GM13976 (cell line): Measurements from ENCODE around the gene SMOC1.

ENCODE experiments used
- DNase-seq: peaks from one replicate; pipeline ENCODE4 v3.0.0; 2012; ENCODE audit warnings: low spot score
- in situ Hi-C: fragments of 300-500 bp; cut with MboI; formaldehyde crosslinking; loops from one replicate; pipeline ENCODE4 v1.12.0; 2022; ENCODE audit warnings: low sequenced_read_pairs, mixed read lengths, inconsistent platforms; ENCODE audit not compliant: unreplicated experiment
- TF ChIP-seq, protein P1 (sequence below): IDR thresholded peaks from 2 replicates; pipeline ENCODE4 v1.5.1; 2012; ENCODE audit warnings: borderline replicate concordance, mild to moderate bottlenecking; ENCODE audit not compliant: insufficient read depth; ENCODE audit errors: extremely low read depth, missing control alignments, control extremely low read depth

SMOC1 gene

DNA sequence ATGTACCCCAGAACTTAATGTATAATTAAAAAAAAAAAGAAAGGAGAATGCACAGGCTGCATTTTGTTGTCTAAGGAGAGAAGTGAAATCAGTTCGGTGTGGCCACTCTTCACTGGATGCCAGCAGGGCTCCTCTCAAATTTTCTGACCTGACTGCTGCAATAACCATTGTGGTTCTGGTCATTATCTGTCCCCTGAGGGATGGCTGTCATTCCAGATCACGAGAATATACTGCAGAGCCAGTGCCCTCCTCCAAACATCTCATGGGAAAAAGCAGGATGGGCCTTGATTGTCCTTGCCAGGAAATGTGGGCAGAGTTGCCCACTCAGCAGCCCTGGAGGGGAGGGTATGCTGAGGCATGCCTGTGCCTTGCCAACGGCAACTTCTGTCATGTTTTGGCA is 170.4 kb downstream of the SMOC1 start:
- TF ChIP-seq, protein P1, sequence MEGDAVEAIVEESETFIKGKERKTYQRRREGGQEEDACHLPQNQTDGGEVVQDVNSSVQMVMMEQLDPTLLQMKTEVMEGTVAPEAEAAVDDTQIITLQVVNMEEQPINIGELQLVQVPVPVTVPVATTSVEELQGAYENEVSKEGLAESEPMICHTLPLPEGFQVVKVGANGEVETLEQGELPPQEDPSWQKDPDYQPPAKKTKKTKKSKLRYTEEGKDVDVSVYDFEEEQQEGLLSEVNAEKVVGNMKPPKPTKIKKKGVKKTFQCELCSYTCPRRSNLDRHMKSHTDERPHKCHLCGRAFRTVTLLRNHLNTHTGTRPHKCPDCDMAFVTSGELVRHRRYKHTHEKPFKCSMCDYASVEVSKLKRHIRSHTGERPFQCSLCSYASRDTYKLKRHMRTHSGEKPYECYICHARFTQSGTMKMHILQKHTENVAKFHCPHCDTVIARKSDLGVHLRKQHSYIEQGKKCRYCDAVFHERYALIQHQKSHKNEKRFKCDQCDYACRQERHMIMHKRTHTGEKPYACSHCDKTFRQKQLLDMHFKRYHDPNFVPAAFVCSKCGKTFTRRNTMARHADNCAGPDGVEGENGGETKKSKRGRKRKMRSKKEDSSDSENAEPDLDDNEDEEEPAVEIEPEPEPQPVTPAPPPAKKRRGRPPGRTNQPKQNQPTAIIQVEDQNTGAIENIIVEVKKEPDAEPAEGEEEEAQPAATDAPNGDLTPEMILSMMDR: no peak

DNA sequence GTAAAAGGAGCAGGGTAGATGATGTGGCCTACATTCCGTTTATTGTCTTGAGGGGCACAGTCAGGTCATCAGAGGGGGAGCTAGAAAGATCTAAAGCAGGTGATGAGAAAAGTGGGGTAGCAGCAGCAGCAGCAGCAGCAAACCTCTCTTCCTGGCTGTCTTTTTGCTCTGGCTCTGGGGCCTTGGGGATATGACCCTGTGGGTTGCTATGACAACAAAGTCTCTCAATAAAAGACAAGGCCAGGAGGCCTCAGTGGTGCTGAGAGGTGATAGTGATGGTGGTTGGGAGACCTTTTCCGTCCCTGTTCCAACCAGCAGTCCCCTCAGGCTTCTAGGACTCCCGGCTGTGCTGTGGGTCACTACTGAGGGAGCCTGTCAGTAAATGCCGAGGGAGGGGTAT is 170.9 kb downstream of the SMOC1 start:
- TF ChIP-seq, protein P1: no peak
- in situ Hi-C loops: no loop called here
- DNase-seq: no peak

More for the DNA sequence above, 170.4 kb downstream of the SMOC1 start:
- no peak for DNase-seq
- in situ Hi-C loops: no loop called here

DNA sequence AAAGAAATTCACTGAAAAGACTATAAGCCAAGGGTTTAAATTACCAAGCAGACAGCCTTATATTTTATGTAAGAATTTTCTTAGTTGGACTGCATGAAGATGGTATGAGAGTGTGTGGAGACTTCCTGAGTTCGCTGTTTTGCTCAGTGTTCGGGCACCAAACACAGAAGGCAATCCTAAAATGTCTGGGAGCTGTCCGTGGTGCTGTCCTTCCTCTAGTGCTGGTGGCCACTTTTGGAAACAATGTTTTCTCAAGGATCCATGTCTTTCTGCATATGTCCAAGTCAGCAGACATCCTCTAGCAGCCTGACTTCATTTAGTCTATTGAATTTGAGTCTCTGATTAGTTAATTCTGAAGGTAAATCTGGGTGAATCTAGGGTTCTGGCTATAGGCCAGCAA is 173.8 kb downstream of the SMOC1 start:
- in situ Hi-C loops: no loop called here

DNA sequence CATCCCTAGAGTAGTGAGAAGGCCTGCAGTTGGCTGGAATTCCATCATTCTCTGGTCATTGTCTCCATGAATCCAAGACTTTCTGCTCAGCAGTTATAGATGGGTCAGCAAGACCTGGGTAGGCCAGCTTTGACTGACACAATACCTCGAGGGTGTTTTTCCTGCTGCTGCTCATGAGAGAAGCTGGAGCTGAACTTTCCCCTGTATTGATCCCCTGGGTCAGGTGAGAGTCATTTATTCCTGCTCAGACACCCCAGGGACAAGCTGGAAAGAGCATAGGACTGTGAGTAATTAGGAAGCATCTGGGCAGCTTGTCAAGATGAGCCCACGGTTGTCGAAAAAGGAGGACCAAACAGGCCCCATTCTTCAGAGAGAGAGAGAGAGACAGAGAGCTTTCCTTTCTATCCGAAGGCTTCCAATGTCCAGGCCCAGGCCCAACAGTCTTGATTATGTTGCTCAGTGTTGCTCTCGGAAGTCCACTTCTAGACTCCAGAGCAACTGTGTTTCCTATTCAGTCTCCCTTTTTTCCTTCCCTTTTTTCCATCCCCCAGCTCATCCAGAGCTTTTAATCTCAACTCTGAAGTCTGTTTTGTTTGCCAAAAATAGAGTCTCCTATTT is 178.4 kb downstream of the SMOC1 start:
- in situ Hi-C loops: no loop called here
- no peak for DNase-seq
- TF ChIP-seq, protein P1: no peak

More for the DNA sequence above, 173.8 kb downstream of the SMOC1 start:
- no peak for DNase-seq
- TF ChIP-seq, protein P1: no peak

DNA sequence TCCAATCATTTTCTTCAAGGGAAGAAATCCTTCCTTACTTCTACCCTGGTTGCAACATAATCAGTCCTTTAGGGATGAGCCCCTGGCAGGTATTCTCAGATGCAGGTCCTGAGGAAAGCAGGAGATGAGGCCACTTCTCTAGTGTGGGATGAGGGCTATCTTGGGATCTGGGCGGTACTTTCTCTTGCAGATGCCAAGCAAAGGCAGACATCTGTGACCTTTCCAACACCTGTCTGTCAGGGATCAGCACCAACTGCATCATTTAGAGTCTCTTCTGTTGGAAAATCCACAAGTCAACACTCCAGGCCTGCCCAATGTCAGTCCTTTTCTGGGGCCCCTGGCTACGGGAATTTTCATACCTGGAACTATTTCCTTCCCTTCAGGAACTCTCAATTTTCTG is 180.3 kb downstream of the SMOC1 start:
- TF ChIP-seq, protein P1: no peak
- DNase-seq: no peak
- in situ Hi-C loops: no loop called here

DNA sequence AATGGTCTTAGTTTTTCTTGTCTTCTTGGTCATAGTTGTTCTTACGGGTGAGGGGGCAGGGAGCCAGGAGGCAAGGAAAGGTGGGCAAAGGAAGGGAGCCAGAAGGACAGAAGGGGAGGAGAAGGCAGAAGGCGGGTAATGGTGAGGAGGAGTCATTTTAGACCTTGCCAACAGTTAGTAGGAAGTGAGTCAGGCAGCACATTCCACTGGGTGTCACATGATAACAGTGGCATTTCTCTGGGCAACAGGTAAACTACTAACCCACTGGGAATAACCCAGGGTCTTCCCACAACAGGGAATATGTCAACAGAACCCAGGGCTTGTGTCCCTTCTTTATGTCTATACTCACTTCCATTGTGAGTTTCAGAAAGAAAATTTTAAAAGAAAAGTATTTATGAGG is 181.9 kb downstream of the SMOC1 start:
- TF ChIP-seq, protein P1: no peak
- no peak for DNase-seq
- in situ Hi-C loops: no loop called here

DNA sequence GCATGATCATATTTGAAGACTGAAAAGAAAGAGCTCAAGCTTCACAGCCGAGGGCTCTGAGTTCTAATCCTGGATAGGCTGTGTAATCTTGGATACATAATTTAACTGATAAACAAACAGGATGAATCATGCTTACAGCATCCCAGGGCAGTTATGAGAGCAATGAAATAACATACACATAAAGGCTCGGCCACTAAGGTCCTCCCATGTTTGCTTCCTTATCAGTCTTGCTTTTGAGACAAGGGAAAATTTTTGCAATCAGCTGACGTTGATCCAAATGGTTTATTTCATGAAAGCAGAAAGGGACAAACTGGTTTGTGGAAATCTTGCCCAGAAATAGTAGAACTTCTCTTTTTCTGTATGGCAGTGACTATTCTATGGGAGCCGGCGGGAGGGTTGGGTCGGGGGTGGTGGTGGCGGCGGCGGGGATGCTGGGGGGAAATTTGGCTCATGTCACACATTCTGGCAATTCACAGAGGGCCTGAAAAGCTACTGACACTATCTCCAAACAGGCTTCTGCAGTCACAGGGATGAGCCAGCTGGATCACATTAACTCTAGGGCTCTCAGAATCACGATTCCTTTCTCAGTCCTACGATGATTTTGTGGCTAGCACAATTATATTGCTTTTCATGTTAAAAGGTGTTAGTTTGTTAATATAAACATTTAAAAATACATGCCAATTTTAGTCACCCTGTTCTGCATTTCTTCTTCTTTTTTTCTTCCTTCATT is 185.1 kb downstream of the SMOC1 start:
- TF ChIP-seq, protein P1: no peak
- no peak for DNase-seq
- in situ Hi-C loops: no loop called here
